GM12864 (cell line): ENCODE data around the gene SFMBT2.
"Not testable (repeated sequence)": the region's sequence is repeated elsewhere in the genome, so short reads cannot be mapped to it uniquely, and the experiment has no call there.

ENCODE experiments used
- DNase-seq: peaks from one replicate; pipeline ENCODE4 v3.0.0-alpha.2; 2011; ENCODE audit warnings: low read depth
- H3K4me3 ChIP-seq: 2 replicates; pipeline ENCODE4 v1.5.1; 2011; ENCODE audit warnings: mild to moderate bottlenecking, low read depth, low read length, control low read depth
- CTCF ChIP-seq: IDR thresholded peaks from 2 replicates; pipeline ENCODE4 v1.5.1; 2011; ENCODE audit warnings: low read depth, mild to moderate bottlenecking, moderate library complexity, low read length, control low read depth, inconsistent platforms; ENCODE audit errors: missing control alignments

The SFMBT2 gene

GRCh38 chr10:7192831-7193361, 217.9 kb downstream of the SFMBT2 start:
- DNase-seq: no peak
- no peak for TF ChIP-seq CTCF
- H3K4me3 ChIP-seq: no peak overlapping the region

- no peak overlapping the region for H3K4me3 ChIP-seq
- DNase-seq: no peak
- TF ChIP-seq CTCF: no peak
Observed at GRCh38 chr10:7192061-7192460, 218.8 kb downstream of the SFMBT2 start.

- H3K4me3 ChIP-seq, DNase-seq: not testable (repeated sequence)
Observed at GRCh38 chr10:7190772-7191171, 220.1 kb downstream of the SFMBT2 start.

GRCh38 chr10:7189909-7190308, 220.9 kb downstream of the SFMBT2 start:
- TF ChIP-seq CTCF: no peak
- no peak for DNase-seq
- H3K4me3 ChIP-seq: no peak overlapping the region

- TF ChIP-seq CTCF: no peak
- H3K4me3 ChIP-seq: no peak overlapping the region
- no peak for DNase-seq
Observed at GRCh38 chr10:7188456-7189050, 222.3 kb downstream of the SFMBT2 start.

GRCh38 chr10:7186387-7187018, 224.3 kb downstream of the SFMBT2 start:
- no peak overlapping the region for H3K4me3 ChIP-seq
- DNase-seq: no peak
- no peak for TF ChIP-seq CTCF

- no peak for DNase-seq
- no peak overlapping the region for H3K4me3 ChIP-seq
- TF ChIP-seq CTCF: no peak
Observed at GRCh38 chr10:7185367-7185690, 225.5 kb downstream of the SFMBT2 start.
